ENCODE measurements around the gene CLDND2.
A peak's percentile ranks its signal among the peaks of the same experiment; 100 is the strongest.

DNA sequence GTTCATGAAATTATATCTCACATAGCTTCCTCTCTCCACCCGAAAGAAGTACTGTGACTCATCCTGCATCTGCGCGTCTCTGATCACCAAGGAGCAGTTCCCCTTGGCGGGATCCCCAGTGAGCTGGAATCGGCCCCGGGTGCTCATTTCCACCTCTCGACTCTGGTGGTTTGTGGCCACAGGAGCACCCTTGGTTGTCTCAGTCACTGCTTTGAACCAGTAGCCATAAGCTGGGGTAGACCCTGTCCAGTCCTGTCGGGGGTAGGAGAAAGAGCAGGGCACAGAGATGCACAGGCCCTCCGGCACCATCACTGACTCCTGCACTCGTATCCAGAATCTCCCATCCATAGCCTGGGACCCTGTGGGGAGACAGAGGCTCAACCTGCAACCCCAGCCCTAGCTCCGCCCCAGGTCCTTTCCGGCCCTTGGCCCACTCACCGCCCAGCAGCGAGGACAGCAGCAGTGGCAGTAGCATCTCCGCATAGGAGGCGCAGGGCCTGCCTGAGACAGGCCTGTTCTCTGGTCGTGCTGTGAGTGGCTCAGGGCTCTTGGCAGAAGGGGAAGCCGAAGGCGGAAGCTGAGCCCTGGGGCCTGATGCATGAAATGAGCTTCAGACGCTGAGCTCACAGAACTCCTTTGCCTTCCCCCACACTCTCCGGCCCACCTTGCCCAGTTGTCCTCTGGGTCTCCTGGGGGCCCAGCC lies 48.5 kb upstream of the CLDND2 start, which contains the start of gene SIGLEC10:
- TF ChIP-seq RFX5 (IDR thresholded peaks at IDR 0.05; ENCODE audit: low read depth, low read length): no peak
- TF ChIP-seq, protein P1, sequence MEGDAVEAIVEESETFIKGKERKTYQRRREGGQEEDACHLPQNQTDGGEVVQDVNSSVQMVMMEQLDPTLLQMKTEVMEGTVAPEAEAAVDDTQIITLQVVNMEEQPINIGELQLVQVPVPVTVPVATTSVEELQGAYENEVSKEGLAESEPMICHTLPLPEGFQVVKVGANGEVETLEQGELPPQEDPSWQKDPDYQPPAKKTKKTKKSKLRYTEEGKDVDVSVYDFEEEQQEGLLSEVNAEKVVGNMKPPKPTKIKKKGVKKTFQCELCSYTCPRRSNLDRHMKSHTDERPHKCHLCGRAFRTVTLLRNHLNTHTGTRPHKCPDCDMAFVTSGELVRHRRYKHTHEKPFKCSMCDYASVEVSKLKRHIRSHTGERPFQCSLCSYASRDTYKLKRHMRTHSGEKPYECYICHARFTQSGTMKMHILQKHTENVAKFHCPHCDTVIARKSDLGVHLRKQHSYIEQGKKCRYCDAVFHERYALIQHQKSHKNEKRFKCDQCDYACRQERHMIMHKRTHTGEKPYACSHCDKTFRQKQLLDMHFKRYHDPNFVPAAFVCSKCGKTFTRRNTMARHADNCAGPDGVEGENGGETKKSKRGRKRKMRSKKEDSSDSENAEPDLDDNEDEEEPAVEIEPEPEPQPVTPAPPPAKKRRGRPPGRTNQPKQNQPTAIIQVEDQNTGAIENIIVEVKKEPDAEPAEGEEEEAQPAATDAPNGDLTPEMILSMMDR (IDR thresholded peaks at IDR 0.05 in 2 of 3, conservative IDR thresholded peaks at IDR 0.05 in 1 of 3; ENCODE audit: control insufficient read depth in 2 of 3, extremely low read depth in 1 of 3, insufficient read depth in 1 of 3, low read depth in 3 of 3, low read length in 3 of 3): no peak
- no peak for TF ChIP-seq BACH1 (IDR thresholded peaks at IDR 0.05; ENCODE audit: borderline replicate concordance)
- TF ChIP-seq, protein P2, sequence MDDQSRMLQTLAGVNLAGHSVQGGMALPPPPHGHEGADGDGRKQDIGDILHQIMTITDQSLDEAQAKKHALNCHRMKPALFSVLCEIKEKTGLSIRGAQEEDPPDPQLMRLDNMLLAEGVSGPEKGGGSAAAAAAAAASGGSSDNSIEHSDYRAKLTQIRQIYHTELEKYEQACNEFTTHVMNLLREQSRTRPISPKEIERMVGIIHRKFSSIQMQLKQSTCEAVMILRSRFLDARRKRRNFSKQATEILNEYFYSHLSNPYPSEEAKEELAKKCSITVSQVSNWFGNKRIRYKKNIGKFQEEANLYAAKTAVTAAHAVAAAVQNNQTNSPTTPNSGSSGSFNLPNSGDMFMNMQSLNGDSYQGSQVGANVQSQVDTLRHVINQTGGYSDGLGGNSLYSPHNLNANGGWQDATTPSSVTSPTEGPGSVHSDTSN (IDR thresholded peaks at IDR 0.05; ENCODE audit: insufficient replicate concordance, low read depth, low read length): no peak
- no peak; the same call in 1 of the 2 replicates for TF ChIP-seq GATAD2B (conservative IDR thresholded peaks at IDR 0.05; ENCODE audit: low read depth)
- no peak for TF ChIP-seq EP300 (IDR thresholded peaks at IDR 0.05; ENCODE audit: borderline replicate concordance in 1 of 2, control insufficient read depth in 1 of 2, low read depth in 2 of 2, low read length in 2 of 2)
- 0 out of 2 replicates have a peak, but pooled peaks have one; percentile 11 for TF ChIP-seq YY1 (IDR thresholded peaks at IDR 0.05; ENCODE audit: low read depth, low read length)
- no peak for TF ChIP-seq ZSCAN29 (IDR thresholded peaks at IDR 0.05)
- TF ChIP-seq NFYB (IDR thresholded peaks at IDR 0.05; ENCODE audit: insufficient read depth, low read depth, low read length): no peak
- TF ChIP-seq MXI1 (IDR thresholded peaks at IDR 0.05; ENCODE audit: low read depth, low read length): no peak
- peak; percentile 52; the same call in 1 of the 2 replicates for TF ChIP-seq POLR2AphosphoS5 (IDR thresholded peaks at IDR 0.05; ENCODE audit: low read length)
